Tracheal epithelial cell (primary cell): ENCODE measurements around the gene ELOA. TPM values are rescaled to one million over a fixed set of nuclear protein-coding genes. Genes with fewer than 3 reads are reported as not detected.

Experiments used
- total RNA-seq: library from RNA; depleted of rRNA; stranded (reverse); fragments of >200 nt; gene quantifications from 2 replicates; pipeline ENCODE4 v1.2.1, GENCODE V29; 2014

ELOA gene, protein sequence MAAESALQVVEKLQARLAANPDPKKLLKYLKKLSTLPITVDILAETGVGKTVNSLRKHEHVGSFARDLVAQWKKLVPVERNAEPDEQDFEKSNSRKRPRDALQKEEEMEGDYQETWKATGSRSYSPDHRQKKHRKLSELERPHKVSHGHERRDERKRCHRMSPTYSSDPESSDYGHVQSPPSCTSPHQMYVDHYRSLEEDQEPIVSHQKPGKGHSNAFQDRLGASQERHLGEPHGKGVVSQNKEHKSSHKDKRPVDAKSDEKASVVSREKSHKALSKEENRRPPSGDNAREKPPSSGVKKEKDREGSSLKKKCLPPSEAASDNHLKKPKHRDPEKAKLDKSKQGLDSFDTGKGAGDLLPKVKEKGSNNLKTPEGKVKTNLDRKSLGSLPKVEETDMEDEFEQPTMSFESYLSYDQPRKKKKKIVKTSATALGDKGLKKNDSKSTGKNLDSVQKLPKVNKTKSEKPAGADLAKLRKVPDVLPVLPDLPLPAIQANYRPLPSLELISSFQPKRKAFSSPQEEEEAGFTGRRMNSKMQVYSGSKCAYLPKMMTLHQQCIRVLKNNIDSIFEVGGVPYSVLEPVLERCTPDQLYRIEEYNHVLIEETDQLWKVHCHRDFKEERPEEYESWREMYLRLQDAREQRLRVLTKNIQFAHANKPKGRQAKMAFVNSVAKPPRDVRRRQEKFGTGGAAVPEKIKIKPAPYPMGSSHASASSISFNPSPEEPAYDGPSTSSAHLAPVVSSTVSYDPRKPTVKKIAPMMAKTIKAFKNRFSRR
- total RNA-seq, result 11.3 and 17.9 TPM in 2 replicates

DNA sequence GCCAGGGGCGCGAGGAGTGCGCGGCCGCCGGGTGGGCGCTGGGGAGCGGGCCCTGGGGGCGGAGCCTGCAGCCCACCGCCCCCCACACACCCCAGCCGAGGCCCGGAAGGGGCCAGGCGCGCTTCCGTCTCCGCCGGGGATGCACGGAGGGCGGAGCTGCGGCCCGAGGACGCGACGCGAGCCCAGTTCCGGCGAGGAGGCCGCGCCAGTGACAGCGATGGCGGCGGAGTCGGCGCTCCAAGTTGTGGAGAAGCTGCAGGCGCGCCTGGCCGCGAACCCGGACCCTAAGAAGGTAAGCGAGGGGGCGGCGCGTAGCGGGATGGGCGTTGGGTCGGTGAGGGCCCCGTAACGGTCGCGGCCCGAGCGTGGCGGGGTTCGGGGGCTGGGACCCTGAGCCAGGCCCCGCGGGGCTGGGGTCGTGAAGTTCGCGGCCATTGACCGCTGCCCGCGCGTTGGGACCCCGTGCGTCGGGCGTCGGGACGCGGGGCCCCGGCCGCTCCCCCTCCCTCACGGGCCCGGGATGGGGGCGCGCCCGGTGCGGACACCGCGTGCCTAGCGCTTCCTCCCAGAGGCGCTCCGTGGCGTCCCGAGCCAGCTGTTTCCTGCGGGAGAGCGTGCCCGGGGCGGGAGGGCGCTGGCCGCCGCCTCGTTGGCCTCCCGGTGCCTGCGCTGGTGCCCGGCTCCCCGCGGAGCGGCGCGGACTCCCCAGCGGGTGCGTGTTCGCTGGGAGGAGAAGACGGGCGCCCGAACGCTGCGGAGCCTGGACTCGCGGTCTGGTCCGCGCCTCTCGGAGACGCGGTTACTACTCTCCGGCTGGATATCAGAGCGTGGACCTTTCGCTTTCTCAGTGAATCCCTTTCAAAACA is at the start of gene ELOA:
Gene ELOA (plus strand): TSS at position 185 of the 866 bp plus-strand sequence. CDS start 33 bp downstream, at position 218.

DNA sequence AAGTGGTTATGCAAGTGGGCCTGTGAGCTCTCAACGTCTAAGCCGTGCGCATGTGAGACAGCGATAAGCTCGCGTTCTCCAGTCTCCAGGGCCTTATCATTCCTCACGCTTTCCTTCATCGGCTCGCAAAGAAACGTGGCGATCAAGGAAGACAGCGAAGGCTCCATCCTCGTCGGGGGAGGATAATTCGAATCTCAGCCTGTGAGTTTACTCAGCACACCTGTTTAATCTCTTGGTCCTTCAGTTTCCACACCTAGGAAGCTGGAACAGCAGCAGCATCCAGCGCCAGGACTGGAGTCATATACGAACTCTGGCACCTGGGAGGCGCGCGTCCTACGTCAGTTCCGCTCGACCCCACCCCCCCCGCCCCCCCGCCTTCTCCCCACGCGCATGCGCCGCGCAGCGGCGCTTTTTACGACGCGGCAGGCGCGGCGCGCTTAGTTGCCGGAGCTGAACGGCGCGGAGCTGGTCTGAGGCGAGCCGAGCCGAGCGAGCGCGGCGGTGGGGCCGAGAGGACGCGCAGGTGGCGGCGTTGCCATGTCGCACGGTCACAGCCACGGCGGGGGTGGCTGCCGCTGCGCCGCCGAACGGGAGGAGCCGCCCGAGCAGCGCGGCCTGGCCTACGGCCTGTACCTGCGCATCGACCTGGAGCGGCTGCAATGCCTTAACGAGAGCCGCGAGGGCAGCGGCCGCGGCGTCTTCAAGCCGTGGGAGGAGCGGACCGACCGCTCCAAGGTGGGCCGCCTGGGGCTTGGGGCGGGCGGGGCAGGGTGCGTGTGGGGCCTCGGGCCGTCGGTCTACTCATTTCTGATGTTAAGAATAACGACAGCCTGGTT is 34.9 kb downstream of the ELOA start, which contains the start of gene PITHD1:
Gene PITHD1 (plus strand): TSS at position 440 of the 836 bp plus-strand sequence. CDS start 98 bp downstream, at position 538.

DNA sequence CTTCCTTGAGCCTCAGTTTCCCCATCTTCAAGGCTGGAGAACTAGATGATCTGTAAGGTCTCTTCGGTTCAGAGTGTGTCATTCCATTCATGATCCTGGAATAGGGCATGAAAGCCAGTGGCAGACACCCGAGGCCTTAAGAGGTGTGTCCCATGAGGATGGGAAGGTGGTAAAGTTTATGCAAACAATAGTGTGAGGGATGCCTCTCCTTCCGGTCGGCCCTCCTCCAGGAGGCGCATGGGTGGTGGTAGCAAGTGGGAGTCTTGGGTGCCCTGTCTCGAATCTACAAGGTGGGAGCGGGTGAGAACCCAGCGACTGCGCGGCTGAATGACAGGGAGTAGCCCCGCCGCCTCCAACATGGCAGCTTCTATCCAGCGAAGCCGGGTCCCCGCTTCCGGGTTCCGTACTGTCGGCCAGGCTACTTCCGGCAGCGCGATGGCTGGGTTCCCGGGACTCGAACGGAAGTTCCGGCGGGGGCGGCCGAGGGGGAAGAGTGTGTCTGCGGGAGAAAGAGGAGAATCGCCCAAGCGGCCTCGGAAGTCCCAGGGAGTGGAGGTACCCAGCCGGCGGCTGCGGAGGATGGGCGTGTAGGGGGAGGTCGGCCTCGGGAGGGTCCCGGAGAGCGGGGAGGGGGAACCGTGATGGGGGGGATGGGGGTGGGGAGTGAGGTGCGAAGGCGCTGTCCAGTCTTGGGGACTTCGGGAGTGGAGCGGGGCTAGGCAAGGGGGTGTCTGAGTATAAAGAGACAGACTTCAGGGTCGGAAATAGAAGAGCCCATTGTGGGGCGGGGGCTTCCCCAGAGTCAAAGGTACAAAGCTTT is 47.6 kb downstream of the ELOA start, which contains the start of gene LYPLA2:
Gene LYPLA2 (plus strand): TSS at position 450 of the 820 bp plus-strand sequence. CDS start 1,538 bp downstream, outside the sequence.

DNA sequence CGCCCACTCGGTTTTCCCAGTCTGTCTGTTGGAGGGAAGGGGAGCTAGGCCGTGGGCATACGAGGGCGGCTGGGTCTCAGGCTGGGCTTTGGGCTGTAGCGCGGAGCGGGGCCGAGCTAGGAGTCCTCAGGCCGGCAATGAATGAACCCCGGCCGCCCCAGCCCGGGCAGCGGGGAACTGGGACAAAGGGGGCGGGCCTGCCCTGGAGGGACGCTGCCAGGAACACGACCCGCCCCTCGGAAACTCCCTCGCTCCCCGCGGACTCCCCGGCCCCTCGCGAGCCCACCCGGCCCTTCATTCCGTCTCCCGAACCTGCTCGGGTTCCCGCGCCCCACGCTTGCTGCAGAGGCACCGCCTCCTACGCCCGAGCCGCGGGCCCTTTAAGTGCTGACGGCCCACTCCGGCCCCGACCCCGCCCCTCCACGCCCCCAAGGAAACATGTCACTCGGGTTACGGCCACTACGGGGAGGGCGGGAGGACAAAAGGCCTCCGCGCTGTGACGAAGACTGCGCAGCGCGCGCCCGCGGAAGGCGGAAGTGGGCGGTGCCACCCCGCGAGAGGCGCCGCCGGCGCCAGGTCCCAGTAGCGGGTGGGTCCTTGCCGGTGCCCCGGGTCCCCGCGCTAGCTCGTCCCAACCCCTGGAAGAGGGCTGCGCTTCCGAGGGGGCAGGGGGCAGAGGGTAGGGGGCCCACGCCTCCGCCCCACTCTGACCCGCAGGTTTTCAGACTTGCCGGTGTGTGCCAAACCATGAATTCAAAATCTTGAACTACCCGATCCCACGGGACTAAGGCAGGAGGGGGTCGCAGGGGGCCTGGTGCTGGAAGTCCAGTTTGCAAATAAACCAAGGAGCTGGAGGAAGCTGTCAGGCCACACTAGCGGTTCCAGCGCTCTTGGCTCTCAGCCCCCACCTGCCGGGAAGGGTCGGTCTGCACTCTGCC is 57.4 kb downstream of the ELOA start, which contains the start of gene GALE:
Gene GALE (minus strand): TSS at position 355 of the 938 bp plus-strand sequence. CDS start 1,747 bp downstream, outside the sequence.

Other genes with a start within 250 kb of the ELOA start
- under 0.01 and 0.24 TPM in 2 replicates for gene E2F2, start 212.2 kb upstream of the ELOA start, total RNA-seq
- 55.2 and 135 TPM in 2 replicates for gene ID3, start 184.0 kb upstream of the ELOA start, total RNA-seq
- gene RPL11, start 51.7 kb upstream of the ELOA start, total RNA-seq, result 1,324 and 1,601 TPM in 2 replicates
- 45.1 and 59.9 TPM in 2 replicates for gene PITHD1, start 34.9 kb downstream of the ELOA start, total RNA-seq
- gene LYPLA2, start 47.7 kb downstream of the ELOA start, total RNA-seq, result 59.7 and 132 TPM in 2 replicates
- 108 and 119 TPM in 2 replicates for gene GALE, start 57.3 kb downstream of the ELOA start, total RNA-seq
- 45.5 and 59.0 TPM in 2 replicates for gene HMGCL, start 82.0 kb downstream of the ELOA start, total RNA-seq
- 18.8 and 52.5 TPM in 2 replicates for gene FUCA1, start 124.8 kb downstream of the ELOA start, total RNA-seq
- gene CNR2, start 169.9 kb downstream of the ELOA start, total RNA-seq, result not detected in 2 replicates
- 112 and 130 TPM in 2 replicates for gene PNRC2, start 216.4 kb downstream of the ELOA start, total RNA-seq
- gene SRSF10, start 236.9 kb downstream of the ELOA start, total RNA-seq, result 33.7 and 40.3 TPM in 2 replicates